GM10248 (cell line): ENCODE data around the gene L2HGDH.

Experiments used
- CTCF ChIA-PET: fragments of 300-600 bp; sonication (Branson Sonifier 250); formaldehyde crosslinking; extraction: SDS; loops from one replicate; lab custom pipeline; 2021; ENCODE audit warnings: antibody characterized with exemption; lab: Yijun Ruan, JAX
- POLR2A ChIA-PET: fragments of 350-650 bp; sonication (Branson Sonifier 250); formaldehyde crosslinking; extraction: SDS; loops from one replicate; lab custom pipeline; 2020; ENCODE audit warnings: antibody characterized with exemption; lab: Yijun Ruan, JAX
- DNase-seq: peaks from one replicate; pipeline ENCODE4 v3.0.0; 2012; ENCODE audit errors: extremely low spot score
- CTCF ChIP-seq: IDR thresholded peaks from 2 replicates; pipeline ENCODE4 v1.5.1; 2012; ENCODE audit warnings: mild to moderate bottlenecking, low read depth; ENCODE audit errors: extremely low read depth, missing control alignments, control extremely low read depth

Gene L2HGDH

GRCh38 chr14:50233166-50233950 is 78.7 kb downstream of the L2HGDH start:
- ChIA-PET POLR2A (no interaction called here), CTCF (interaction anchor here (0.9 to 1.8 kb wide), 5 partner anchors 13 to 372 kb away, joined by 3 to 4 read pairs (median 3); no protein-coding TSS in a partner anchor)
- no peak for TF ChIP-seq CTCF
- DNase-seq, result no peak

GRCh38 chr14:50232276-50232642 is 79.8 kb downstream of the L2HGDH start:
- TF ChIP-seq CTCF, result no peak
- CTCF ChIA-PET, result interaction anchor here (1.8 kb wide), 1 partner anchor 14 kb away, joined by 3 read pairs; no protein-coding TSS in a partner anchor
- POLR2A ChIA-PET, result interaction anchor here (0.7 kb wide), 1 partner anchor 291 kb away, joined by 3 read pairs; no protein-coding TSS in a partner anchor
- DNase-seq, result no peak

- no peak for TF ChIP-seq CTCF
- CTCF ChIA-PET, result interaction anchor here (1.1 to 1.8 kb wide), 2 partner anchors 15 to 25 kb away, joined by 3 to 4 read pairs; no protein-coding TSS in a partner anchor
- POLR2A ChIA-PET, result interaction anchor here (0.7 kb wide), 1 partner anchor 292 kb away, joined by 3 read pairs; no protein-coding TSS in a partner anchor
- DNase-seq, result peak; percentile 90
These were observed 80.4 kb downstream of the L2HGDH start, which contains the start of gene SOS2 for GRCh38 chr14:50231475-50232275. SOS2 (minus strand) TSS chr14:50231578; CDS start chr14:50231283, 295 bp downstream.

GRCh38 chr14:50230701-50231474 is 81.1 kb downstream of the L2HGDH start:
- DNase-seq, result peak; percentile 52
- ChIA-PET CTCF (interaction anchor here (1.1 kb wide), 1 partner anchor 25 kb away, joined by 4 read pairs; no protein-coding TSS in a partner anchor), POLR2A (no interaction called here)
- no peak for TF ChIP-seq CTCF

GRCh38 chr14:50230401-50230700 is 81.7 kb downstream of the L2HGDH start:
- TF ChIP-seq CTCF, result no peak
- CTCF ChIA-PET, result no interaction called here
- no peak for DNase-seq
- POLR2A ChIA-PET, result no interaction called here

GRCh38 chr14:50229681-50230080 is 82.3 kb downstream of the L2HGDH start:
- ChIA-PET POLR2A (no interaction called here), CTCF (no interaction called here)
- no peak for DNase-seq
- no peak for TF ChIP-seq CTCF
